Daoy (cell line): Measurements from ENCODE around the gene DYNLT2. TPM values are rescaled to one million over a fixed set of nuclear protein-coding genes. Genes with fewer than 3 reads are reported as not detected.
"Not testable (repeated sequence)": the region's sequence is repeated elsewhere in the genome, so short reads cannot be mapped to it uniquely, and the experiment has no call there.

Experiments used
- DNase-seq: peaks from one replicate; pipeline ENCODE4 v3.0.0-alpha.2; 2015; ENCODE audit warnings: low read depth
- total RNA-seq: library from RNA; depleted of rRNA; stranded (reverse); fragments of >200 nt; shearing (Covaris generic); gene quantifications from 2 replicates; pipeline ENCODE4 v1.2.3, GENCODE V29; 2014

DYNLT2 gene
- total RNA-seq, 1 experiment from 2014 or later, result 2.3 TPM

DNA sequence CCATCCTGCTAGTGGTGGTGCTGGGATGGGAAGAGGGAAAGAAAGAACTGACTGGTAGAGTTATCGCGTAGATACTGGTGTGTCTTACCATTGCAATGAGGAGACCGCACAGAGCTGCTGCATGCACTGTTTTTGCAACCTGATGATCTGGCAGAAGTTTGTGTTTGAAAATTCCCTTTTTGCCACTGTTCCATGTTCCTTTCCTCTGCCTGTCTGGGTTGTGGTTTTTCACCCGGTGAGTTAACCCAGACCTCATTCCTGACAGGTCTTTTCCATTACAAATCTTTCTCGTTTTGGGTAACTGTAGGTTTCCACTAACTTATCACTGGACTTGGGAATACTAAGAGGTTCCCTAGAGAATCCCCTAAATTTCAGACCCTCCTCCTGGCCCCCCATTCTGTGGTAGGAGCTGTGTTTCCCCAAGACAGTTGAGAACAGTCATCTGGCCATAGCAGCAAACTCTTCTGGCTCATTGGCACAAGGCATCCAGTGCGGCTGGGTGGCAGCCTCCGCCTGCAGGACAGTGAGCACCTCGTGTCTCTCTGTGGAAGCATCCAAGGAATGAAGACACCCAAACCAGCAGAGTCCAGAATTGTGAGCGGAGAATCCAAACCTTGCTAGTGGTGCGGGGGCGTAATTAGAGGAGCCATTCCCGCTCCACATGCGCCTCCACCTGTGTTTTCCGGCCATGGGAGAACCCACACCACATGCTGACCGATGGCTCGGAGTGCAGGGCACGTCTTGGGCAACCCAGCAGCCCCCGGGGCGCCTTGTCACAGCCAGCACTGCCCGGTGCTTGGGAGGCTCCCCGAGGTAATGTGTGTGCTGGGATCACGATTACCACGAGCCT is 32.8 kb upstream of the DYNLT2 start:
- no peak for DNase-seq

DNA sequence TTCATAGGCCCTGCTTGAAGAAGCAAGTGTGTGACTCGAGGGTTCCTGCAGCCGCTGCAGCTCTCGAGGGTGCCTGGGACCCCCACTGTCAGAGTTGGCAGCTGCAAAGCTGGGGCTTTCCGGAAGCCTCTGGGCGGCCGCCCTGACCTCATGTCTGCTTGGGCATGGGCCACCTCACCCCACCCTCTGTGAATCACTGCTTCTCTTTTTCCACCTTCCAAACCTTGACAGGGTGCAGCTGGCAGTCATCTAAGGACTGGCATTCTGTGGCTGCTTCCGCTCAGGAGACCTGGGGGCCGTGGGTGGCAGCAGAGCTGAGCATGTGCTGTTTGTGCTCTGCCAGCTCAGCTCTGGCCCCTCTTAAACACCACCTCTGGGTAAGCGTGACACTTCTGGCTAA is 32.0 kb upstream of the DYNLT2 start:
- DNase-seq, result peak; percentile 58

DNA sequence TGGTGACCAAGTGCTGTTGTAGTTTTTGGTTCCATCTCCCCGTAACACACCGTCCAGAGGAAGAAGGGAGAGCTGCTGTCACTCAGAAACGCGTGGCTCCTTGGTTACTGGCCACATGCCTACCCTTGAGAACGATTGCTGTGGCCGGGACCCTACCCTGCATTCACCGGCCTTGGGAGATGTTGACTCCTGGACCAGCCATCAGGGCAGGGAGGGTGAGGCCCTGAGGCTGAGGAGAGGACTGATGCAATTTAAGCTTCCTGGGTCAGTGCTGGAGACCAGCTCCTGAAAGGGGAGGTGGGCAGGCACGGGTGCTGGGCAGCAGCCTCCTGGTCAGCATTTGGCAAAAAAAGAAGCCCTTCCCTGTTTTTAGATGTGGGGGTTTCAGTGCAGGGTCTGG is 31.6 kb upstream of the DYNLT2 start:
- no peak for DNase-seq

DNA sequence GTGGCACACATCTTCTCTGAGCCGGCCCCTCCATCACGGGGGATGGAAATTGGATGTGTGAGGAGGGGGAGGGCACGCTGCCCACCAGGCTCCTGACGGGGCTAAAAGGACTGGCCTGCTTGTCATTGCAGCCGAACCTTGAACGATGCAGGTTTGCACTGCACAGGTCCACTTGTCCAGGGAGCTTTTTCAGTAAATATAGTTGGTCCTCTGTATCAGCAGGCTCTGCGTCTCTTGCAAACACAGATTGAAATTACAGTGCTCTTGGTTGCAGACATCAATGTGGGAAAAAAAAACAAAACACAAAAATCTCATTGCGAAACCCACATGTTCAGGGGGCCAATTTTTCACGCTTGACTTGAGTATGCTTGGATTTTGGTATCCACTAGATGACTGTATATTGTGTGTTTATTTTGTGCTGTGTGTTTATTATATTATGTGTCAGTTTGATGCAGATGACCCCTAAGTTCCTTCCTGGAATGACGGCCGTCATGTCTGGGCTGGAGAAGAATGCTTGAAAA is 29.3 kb upstream of the DYNLT2 start:
- peak; percentile 36 for DNase-seq

DNA sequence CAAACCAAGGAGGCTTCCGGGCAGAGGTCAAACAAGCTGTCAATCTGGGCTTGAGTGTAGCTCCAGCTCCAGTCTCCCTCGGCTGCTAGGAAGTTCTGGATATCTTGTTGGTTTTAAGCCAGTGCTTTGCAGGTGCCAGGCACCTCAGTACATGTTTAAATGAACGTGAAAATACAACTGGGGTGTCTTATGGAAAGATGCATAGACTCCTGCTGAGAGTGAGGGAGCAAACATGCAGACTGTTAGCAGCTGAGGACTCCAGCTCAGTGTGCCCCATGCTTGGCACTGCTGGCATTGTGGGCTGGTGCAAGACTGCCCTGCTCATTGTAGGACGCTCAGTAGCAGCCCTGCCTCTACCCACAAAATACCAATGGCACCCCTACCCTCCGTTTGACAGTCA is 28.5 kb upstream of the DYNLT2 start:
- DNase-seq, result no peak

DNA sequence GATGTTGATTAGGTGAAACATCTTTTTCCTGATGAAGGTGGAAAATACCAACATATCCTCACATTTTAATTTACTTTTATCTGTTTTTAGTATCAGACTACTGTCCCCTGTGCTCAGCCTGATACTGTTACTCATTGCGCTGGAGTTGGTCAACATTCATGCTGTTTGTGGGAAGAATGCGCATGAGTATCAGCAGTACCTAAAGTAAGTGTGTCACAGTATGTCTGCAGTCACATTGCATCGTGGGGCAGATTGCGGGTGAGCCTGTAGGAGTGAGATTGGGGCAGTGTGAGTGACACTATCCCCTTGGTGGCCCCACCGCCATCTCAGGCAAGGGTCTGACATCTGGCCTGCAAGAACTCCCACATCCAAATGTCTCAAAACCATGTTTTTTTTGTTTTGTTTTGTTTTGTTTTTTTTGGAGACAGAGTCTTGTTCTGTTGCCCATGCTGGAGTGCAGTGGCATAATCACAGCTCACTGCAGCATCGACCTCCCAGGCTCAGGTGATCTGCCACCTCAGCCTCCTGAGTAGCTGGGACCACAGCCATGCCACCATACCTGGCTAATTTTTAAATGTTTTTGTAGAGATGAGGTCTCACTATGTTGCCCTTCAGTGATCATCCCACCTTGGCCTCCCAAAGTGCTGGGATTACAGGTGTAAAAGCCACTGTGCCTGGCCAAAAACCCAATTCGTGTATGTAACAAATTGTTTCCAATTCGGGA is 27.9 kb upstream of the DYNLT2 start:
- DNase-seq, result no peak

DNA sequence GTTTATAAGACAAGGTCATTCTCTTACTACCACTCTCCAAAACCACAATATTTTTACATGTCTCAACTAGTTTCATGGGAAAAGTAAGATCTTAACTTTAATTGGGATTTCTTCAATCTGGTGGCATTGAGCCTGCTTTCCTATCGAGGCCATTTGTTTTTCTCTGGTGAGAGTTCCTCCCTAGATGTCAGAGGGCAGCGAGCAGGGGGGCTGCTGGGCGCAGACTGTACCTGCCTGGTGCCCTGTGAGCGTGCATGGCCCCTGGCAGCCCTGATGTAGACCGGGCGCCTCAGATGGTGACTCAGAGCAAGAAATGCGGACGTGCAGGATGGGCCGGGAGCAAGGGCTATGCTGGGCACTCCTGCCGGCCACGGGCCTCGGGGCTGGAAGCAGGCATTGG is 27.3 kb upstream of the DYNLT2 start:
- DNase-seq, result no peak

DNA sequence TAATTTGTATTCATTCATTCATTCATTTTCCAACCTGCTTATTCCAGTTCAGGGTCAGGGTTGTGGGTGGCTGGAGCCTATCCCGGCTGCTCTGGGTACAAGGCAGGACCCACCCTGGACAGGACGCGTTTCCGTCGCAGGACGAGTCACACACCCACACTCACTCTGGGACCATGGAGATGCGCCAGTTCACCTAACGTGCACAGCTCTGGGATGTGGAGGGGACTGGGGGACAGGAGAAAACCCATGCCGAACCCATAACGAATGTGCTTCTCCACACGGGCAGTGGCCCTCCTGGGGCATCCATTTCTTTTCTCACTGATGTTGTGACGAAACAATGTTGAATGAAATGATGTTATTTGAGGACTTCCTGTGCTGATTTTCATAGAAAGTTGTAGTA is 26.5 kb upstream of the DYNLT2 start:
- DNase-seq, result no peak

DNA sequence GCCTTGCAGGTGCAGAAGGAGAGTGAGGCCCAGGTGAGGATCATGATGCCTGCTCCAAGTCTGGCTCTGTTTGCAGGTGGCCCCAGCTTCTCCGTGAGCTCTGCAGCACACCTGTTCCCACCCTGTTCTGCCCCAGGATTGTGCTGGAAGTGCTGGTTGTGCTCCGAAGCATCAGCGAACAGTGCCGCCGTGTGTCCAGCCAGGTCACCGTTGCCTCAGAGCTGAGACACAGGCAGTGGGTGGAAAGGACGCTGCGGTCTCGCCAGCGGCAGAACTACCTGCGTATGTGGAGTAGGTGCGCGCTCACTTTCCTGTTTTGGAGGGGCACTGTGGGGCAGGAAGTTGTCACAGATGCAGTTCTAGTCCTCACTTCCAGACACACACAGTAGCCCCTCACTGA is 25.0 kb upstream of the DYNLT2 start:
- no peak for DNase-seq

DNA sequence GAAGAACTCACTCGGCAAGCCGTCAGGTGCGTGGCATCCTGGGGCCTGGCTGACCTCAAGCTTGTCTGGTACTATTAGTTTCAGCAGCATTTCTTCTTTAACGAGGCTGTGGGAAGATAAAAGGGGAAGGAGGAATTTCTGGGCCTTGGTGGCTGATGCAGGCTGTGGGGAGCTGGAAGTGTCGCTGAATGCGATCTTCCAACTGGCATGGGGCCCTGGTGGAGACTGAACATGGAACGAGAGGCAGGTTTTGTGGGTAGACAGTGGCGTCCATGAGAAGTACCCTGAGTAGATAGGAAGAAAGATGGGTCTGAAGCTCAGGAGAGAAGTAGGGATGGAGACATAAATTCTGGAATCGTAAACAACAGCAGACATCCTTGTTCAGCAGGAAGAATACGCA is 23.9 kb upstream of the DYNLT2 start:
- DNase-seq, result no peak

DNA sequence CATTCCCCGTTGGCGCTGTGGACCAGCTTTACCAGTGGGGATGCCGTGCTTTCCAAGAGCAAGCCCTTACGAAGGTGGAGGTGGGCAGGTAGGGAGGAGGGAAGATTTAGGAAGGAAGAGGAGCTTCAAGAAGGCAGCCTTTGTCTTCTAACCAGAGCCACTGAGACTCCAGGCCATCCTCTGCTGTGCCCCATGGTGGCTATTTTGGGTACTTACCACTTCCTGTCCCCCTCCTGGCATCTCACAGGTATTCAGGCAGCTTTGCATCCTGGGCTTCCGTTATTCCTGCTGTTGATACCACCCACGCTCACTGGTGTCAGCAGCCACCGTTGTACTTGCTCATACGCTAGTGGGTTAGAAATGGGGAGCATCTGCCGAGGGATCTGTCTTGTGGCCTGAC is 23.0 kb upstream of the DYNLT2 start:
- DNase-seq, result no peak

DNA sequence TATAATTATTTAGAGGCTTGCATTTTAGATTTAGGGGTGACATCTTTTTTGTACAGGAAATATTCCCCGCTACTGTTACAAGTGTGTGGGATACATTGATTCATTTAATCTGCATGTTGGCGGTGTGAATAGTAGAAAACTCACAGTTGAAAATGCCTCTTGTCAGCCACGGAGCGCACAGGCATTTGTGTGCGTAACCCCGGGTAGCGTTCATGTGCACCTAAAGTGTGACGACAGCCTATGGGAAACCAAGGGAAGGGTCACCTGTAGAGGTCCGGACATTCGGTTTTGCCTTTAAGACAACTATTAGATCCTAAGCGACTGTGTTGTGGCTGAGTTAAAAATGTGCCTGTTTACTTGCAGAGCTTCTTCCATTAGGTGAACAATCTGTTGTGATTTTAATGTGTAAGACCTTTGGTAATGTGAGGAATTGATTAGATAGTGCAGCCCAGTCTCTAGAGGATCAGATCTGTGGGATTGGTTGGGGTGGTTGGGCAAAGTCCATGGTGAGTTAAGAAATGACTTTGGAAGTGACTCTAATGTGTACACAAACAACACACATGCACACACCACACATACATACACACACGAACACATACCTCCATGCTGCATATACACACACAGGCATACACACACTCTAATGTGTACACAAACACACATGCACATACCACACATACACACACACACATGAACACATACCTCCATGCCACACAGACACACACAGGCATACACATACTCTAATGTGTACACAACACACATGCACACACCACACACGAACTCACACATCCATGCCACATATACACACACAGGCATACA is 15.8 kb upstream of the DYNLT2 start:
- DNase-seq, result no peak

DNA sequence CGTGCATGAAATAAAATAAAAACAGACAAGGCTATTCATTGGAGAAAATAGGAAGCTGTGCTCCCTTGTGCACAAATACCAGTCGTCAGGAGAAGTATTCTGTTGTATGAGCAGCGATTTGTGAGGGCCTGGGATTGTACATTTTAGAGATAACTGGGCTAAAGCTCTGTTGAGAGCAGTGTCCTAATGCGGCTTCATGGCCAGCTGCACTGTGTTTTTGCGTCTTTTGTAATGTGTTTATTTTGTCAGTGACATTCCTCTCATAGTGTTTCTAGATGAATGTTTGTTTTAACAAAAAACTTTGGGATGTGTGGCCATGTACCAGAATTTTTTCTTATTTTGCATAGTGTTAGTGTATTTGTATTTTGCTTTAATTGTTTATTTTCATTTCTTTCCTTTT is 14.9 kb upstream of the DYNLT2 start:
- no peak for DNase-seq

DNA sequence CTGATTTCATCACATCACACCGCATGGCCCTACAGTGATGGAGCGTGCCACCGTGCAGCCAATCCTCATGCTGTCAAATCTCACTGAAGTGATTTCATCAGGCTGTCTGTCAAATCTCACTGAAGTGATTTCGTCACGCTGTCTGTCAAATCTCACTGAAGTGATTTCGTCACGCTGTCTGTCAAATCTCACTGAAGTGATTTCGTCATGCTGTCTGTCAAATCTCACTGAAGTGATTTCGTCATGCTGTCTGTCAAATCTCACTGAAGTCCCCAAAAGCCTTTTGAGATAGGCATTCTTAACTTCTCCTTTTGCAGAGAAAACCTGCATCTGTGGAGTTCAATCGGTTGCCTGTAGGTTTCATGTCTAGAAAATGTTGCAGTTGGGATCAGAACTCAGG is 14.4 kb upstream of the DYNLT2 start:
- not testable (repeated sequence) for DNase-seq

DNA sequence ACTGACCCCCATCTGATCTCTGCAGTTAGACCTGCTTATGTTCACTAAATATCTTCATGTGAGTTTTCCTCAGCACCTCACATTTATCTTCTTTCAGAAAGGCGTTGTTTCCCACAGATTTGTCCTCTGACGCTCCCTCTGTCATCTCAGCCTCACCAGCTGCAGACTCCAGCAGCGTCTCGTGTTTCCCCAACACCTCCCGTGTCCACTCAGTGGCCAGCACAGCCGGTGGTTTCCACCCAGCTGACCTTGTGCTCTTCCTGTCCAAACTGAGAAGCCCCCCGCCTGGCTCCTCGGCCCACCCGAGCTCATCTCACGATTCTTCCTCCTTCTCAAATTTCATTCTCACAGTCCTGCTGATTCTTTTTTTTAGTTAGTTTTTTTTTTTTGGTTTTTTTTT is 12.5 kb upstream of the DYNLT2 start:
- DNase-seq, result no peak

DNA sequence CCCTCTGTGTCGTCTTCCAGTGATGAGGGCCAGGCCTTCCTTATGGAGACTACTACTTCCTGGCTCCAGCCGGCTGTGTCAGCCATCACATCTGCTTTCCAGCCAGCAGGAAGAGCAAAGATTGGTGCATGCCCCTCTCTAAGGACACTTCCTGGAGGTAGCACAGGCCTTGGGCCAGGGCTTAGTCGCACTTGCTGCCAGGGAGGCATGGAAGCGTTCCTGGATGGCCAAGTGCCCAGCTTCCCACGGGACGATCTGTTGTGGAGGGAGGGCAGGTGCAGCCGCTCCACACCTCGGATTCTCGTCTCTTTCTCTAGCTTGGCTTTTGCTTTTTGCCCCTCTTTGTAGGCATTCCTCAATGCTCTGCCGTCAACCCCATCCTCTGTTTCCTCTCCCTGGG is 11.9 kb upstream of the DYNLT2 start:
- DNase-seq, result no peak

DNA sequence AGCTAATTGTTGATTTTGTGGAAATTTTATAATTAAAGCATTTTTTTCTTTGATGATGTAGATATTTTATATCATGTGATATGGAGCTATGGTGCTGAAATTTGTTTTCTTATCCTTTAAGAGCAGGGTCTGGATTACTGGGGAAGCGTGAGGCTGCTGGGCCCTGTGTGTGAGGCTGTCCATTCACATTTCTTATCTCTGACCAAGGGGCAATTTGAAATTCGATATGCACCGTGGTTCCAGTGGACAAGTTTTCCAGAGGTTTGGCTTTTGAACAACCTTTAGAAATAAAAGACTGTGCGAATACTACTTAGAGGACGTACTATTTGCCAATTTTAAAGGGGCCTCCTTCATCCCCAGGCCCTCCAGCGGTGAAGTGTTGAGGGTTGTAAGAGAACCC is 3.8 kb upstream of the DYNLT2 start:
- no peak for DNase-seq

DNA sequence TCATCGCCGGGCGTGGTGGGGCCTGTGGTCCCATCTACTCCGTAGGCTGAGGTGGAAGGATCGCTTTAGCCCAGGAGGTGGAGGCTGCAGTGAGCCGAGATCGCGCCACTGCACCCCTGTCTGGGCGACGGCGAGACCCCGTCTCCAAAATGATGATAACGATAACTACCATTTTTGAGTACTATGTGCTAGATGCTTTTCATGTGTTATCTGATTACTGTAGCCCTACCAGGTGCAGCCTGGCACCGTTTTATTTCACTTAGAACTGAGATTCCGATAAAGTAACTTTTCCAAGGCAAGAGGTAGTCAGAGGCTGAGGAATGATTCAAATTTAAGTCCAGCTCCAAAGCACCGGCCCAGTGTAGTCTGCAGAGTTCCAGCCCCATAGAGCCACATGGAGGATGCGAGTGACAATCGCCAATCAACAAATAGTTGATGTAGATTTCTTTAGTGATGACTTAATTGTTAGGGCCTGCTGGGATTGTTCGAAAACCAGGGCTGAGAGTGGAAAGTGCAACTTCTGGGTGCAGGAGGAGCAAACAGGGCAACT is 777 bp upstream of the DYNLT2 start:
- no peak for DNase-seq

DNA sequence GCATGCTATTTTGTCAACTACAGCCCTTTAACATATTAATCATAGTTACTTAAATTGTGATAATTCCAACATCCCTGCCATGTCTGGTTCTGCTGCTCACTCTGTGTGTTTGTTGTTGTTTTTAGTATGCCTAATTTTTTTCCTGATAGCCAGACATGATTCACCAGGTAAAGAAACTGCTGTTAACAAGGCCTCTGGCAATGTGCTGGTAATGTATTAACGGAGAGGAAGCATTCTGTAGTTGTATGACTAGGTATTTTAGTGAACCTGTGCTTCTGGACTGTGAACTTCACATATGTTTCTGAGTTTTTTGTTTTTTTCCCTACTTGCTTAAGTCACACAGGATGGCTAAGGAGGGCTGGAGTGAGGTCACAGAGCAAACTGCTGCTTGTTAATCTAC is 4.8 kb downstream of the DYNLT2 start:
- no peak for DNase-seq

DNA sequence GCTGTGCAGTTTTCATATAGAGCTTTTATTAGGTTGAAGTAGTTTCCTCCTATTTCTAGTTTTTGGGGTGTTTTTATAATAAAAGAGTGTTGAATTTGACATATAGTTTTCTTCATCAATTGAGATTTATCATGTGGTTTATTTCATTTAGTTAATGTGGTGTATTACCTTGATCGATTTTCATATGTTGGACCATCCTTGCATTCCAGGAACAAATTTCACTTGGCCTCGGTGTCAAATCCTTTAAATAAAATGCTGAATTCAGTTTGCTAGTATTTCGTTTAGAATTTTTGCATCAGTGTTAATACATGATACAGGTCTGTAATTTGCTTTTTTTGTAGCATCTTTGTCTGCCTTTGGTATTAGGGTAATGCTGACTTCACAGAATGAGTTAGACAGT is 6.0 kb downstream of the DYNLT2 start:
- DNase-seq, result no peak

DNA sequence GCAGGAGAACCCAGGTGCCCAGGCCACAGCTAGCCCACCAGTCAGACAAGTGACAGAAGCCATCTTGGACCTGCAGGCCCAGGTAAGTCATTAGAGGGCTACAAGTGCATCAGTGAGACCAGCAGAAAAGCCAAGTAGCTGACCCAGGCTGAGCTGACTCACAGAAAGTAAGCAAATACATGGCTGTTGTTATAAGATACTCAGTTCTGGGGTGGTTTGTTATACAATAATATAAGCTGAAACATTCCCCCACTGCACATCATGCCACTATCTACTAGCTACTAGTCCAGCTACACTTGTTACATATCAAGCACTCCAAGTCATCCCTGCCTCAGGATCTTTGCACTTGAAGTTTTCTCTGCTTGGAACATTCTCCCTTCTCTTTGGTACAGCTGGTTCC is 10.0 kb downstream of the DYNLT2 start:
- no peak for DNase-seq

DNA sequence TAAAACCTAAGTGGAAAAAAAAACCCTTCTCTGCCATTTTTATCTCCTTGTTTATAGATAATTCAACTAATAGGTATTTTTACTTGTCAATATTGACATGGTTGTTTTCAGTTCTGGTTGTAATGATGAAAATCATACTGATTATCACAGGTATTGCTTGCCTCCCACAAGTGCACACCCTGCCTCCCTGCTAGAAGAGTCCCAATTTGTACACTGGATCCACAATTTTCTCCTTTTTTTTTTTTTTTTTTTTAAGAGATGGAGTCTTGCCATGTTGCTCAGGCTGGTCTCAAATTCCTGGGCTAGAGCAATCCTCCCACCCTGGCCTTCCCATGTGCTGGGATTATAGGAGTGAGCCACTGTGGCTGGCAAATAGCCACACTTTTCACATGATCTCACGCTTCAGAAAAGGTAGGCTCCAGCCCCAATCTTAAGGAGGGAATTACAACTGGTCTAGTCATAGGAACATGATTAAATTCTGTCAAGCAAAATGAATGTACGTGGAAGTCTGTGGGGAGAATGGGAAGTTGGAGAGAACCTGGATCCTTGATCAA is 12.3 kb downstream of the DYNLT2 start:
- peak; percentile 30 for DNase-seq
